HCT116 (cell line): ENCODE results near the gene PXDN.

ENCODE experiments used
- CTCF ChIP-seq, 3 experiments: fragments of 200-600 bp in 1 of 3; sonication (generic) in 1 of 3; IDR thresholded peaks in 2 of 3; conservative IDR thresholded peaks in 1 of 3; 2 replicates each; pipeline ENCODE4 v1.5.1; 2012 to 2017; ENCODE audit warnings: low read depth in 2 of 3, low read length in 2 of 3, antibody characterized with exemption in 1 of 3, borderline replicate concordance in 1 of 3, control low read depth in 1 of 3, mild to moderate bottlenecking in 1 of 3, mixed read lengths in 1 of 3, mixed run types in 1 of 3, moderate library complexity in 1 of 3; ENCODE audit not compliant: insufficient read depth in 1 of 3
- EZH2 ChIP-seq: fragments of 200-600 bp; sonication (generic); IDR thresholded peaks from 2 replicates; pipeline ENCODE4 v1.6.1; 2017; ENCODE audit warnings: antibody characterized with exemption, mixed run types
- EZH2phosphoT487 ChIP-seq: fragments of 200-600 bp; IDR thresholded peaks from 2 replicates; pipeline ENCODE4 v1.6.1; 2018; ENCODE audit warnings: antibody characterized with exemption, borderline replicate concordance
- MAX ChIP-seq: IDR thresholded peaks from 2 replicates; pipeline ENCODE4 v1.6.1; 2012
- POLR2A ChIP-seq: IDR thresholded peaks from 2 replicates; pipeline ENCODE4 v1.7.0; 2011; ENCODE audit warnings: borderline replicate concordance; ENCODE audit not compliant: insufficient read depth, insufficient read length; ENCODE audit errors: extremely low read depth

- no peak for TF ChIP-seq CTCF (IDR thresholded peaks at IDR 0.05 in 2 of 3, conservative IDR thresholded peaks at IDR 0.05 in 1 of 3; ENCODE audit: borderline replicate concordance in 1 of 3, insufficient read depth in 1 of 3, low read depth in 2 of 3, low read length in 2 of 3)
- no peak for TF ChIP-seq EZH2
- TF ChIP-seq MAX = no peak
- TF ChIP-seq POLR2A = no peak
- no peak for TF ChIP-seq EZH2phosphoT487
Measured at GRCh38 chr2:1694371-1695271, 49.7 kb downstream of the PXDN start.
